Hindlimb muscle (tissue), 1 donor: ENCODE data around the gene PCDH9. TPM values are rescaled to one million over a fixed set of nuclear protein-coding genes. Genes with fewer than 3 reads are reported as not detected.
A peak's percentile ranks its signal among the peaks of the same experiment; 100 is the strongest.
"Not testable (repeated sequence)": the region's sequence is repeated elsewhere in the genome, so short reads cannot be mapped to it uniquely, and the experiment has no call there.

Source experiments
- DNase-seq: peaks from one replicate; pipeline ENCODE4 v3.0.0-alpha.2; 2013
- polyA plus RNA-seq: library from polyadenylated mRNA; unstranded; fragments of 120-200 nt; gene quantifications from one replicate; pipeline ENCODE4 v1.2.1, GENCODE V29; 2013; ENCODE audit not compliant: insufficient read length

The PCDH9 gene
- polyA plus RNA-seq, 1 donor = 2.0 TPM

DNA sequence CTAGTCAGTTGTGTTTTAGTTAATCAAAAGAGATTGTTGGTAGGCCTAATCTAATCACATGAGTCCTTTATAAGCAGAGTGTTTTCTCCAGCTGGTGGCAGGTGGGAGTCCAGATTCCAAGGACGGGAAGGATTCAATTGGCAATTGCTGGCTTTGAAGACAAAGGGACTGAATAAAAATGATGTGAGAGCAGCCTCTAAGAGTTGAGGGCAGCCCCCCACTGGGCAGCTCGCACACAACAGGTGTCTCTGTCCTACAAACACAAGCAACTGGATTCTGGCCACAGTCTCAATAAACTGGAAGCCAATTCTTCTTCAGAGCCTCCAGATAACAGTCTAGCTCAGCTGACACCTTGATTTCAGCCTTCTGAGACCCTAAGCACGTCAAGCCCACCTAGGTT is 915.2 kb downstream of the PCDH9 start:
- DNase-seq = no peak

DNA sequence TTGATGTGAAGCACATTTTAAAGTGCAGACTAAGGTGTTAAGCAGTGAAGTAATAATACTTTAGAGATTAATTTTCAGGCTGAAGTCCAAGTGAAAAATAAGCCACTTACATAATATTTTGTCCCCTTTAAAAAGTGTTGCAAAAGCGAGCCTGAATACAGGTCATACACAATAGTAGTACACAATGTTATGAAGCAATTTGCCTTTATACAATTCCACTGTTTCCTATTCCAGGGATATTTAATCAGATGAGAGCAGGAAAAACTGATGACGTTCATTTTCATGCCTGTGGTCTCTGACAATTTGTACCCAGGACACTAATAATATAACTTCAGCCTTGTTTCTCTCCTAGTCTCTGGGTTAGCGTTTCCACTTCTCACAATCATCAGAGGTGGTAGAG is 916.7 kb downstream of the PCDH9 start:
- DNase-seq = no peak

DNA sequence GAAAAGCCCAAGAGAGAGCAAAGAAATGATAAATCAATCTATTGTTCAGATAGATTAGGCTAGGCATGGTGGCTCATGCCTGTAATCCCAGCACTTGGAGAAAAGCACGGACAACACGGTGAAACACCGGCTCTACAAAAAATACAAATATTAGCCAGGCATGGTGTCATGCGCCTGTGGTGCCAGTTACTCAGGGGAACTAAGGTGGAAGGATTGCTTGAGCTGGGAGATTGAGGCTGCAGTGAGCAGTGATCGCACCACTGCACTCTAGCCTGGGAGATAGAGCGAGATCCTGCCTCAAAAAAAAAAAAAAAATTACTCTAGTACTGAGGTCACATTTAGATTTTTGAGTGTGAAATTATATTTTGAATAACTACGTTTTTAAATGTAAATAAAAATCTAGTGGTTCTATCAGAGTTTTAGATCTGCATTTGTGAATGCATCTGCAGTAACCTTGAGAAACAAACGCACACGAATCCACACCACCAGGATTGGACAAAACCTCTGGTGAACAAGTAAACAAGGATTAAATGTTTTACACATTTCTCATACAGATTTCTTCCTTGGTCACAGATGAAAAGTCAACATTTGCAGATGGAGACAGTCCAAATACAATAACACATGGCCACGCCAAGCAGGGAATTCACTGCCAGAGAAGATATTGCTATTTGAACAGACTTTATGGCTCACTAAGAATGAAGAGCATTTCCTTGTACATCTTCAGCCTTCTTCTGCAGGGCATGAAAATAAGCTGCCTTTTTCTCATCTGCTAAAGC is 917.6 kb downstream of the PCDH9 start:
- DNase-seq = peak; percentile 26

DNA sequence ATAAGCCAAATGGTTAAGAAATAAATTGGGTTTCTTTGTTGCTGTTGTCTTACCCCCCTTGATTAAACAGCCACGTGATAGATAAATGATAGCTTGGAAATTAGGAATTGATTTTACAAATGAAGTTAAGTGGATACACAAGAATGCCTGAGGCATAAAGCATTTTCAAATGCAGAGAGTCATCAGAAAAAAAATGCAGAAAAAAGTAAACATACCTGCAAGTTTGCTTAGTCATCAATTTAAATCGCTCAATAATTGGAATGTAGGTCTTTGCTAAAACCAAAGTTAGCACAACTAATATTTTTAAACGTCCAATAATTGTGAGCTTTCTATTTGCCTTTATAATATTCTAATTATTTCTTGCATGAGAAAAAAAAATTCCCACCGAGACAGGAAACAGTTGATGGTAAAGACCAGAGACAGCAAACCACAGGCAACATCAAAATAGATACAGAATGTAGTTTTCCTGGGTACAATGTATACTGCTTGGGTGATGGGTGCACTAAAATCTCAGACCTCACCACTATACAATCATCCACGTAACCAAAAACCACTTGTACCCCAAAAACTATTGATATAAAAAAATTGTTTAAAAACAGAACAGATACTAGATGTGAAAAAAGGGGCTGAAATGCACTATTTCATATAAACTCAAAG is 924.0 kb downstream of the PCDH9 start:
- DNase-seq = no peak

DNA sequence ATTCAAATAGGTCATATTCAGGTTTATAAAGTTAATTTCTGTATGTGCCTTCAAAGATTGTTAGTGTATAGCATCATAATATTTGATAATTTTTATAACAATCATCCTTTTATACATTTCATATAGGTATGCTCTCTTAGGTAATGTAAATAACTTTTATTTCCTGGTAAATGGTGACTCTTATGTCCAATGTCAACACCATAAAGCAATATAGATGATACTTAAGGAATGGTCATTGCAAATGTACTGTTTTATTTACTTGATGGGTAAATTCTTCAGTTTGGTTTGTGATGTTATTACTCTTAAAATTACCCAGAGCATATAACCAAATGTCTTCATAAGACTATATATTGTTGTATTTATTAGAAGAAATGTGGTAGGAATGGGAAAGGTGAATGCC is 928.7 kb downstream of the PCDH9 start:
- DNase-seq = no peak

DNA sequence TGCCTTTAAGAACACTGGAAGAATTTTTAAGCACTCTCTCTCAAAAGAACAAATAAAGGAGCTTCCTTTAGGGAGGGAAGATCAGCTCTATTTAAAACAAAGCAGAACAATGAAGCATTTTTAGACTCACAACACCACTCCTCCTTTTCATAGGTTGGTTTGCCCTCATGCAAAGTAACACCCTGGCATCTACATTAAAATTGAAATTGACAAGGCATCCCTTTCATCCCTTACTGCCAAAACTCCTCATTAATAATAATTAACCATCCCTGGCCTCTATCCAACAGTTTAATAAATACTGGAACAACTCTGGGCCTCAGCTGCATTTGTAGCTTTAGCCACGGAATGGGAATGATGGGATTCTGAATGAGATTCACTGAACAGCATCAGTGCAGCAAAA is 929.1 kb downstream of the PCDH9 start:
- DNase-seq = no peak

GRCh38 chr13:66296875-66297274 is 933.3 kb downstream of the PCDH9 start:
- no peak for DNase-seq

DNA sequence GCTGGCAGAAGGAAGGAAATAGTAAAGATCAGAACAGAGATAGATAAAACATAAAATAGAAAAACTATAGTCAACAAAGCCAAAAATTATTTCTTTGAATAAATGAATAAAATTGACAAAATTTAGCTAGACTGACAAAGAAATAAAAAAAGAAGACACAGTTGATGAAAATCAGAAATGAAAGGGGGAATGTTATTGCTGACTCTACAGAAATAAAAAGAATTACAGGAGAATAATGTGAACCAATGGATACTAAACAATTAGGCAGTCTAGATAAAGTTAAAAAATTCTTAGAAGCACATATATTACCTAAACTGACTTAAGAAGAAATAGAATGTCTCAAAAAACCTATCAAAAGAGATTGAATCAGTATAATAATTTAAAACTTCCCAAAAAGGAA is 933.8 kb downstream of the PCDH9 start:
- no peak for DNase-seq

- DNase-seq = not testable (repeated sequence)
Observed at GRCh38 chr13:66286806-66287205, 943.3 kb downstream of the PCDH9 start.

DNA sequence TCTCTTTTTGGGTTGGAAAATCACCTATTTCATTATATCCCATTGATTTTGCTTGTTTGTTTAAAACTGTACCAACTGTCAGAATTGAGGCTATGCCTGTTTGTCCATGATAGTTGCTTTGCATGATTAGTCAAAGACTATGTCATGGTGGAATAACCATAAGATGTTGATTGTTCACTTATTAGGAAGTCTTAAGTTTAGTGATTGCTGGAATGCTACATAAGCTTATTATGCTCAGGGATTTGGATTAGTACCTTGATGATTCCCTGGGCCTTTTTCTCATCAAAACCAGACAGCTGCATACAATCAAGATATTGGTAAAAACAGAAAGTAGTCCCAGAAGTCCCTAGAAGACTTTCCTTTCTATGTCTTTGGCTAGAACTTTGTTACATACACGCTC is 954.7 kb downstream of the PCDH9 start:
- no peak for DNase-seq

GRCh38 chr13:66273011-66273410 is 957.1 kb downstream of the PCDH9 start:
- no peak for DNase-seq

GRCh38 chr13:66266761-66267160 is 963.4 kb downstream of the PCDH9 start:
- DNase-seq = no peak

DNA sequence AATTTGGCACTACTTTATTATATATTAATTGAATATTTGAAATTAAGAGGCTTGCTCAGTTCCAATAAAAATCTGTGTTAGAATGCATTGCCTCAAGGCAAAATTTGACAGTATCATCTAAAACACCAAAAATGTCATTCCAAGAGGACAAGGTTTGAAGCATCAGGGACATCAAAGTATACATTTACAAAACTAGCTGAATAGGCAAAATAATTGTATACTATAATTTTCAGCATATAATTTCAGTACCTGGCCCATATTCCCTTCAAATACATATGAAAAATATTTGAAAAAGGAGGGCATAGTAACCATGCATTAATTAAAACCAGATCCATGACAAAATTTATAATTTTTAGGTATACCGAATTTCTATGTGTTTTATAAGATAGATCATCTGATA is 963.8 kb downstream of the PCDH9 start:
- DNase-seq = no peak

- no peak for DNase-seq
Observed at GRCh38 chr13:66265371-66265770, 964.8 kb downstream of the PCDH9 start.

DNA sequence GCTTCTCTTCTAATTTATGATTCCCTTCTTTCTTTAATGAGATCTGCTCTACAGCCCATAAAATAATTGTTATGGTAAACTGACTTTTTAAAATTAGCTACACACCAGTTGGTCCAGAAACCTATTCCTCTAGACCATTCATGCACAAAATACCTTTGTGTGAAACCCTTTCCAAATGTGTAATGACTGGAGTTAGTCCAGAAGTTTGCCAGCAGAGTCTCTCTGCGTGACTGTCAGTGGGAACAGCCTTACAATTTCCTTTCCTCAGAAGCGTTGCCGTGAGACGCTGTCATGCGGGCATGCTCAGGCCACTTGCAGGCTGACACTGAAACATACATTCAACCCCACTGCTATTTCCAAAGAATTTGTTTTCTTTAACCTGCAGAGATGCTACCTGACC is 965.2 kb downstream of the PCDH9 start:
- no peak for DNase-seq

DNA sequence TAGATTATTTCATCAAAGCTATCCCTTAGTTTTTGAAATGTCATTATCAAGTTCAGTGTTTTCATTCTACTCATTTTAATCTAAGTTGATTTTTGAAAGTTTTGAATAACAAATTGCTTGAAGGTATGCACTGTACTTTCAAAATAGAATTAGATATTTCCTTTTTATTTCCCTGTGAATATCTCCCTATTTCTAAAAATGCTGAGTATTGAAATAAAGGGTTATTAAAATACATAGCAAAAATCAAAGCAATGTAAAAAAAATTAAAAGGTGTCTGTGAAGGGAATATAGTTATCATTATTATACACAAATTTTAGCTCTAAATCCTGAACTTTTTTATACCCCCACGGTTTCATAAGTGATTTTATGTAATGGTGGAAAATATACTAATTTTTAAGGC is 967.8 kb downstream of the PCDH9 start:
- DNase-seq = no peak

GRCh38 chr13:66259426-66259825 is 970.7 kb downstream of the PCDH9 start:
- not testable (repeated sequence) for DNase-seq
